AG10803 (cell line): ENCODE results near the gene DGKA.

Experiments used
- DNase-seq: peaks from one replicate; pipeline ENCODE4 v3.0.0; 2010; ENCODE audit warnings: low read depth
- H3K4me3 ChIP-seq: 2 replicates; pipeline ENCODE4 v1.5.1; 2011; ENCODE audit warnings: mild to moderate bottlenecking, low read length, control low read depth
- CTCF ChIP-seq: conservative IDR thresholded peaks from 2 replicates; pipeline ENCODE4 v1.5.1; 2011; ENCODE audit warnings: mild to moderate bottlenecking, low read length, control low read depth, inconsistent platforms

DGKA gene

GRCh38 chr12:55969356-55969755 is 38.4 kb downstream of the DGKA start:
- no peak for TF ChIP-seq CTCF
- no peak overlapping the region for H3K4me3 ChIP-seq
- DNase-seq = no peak

GRCh38 chr12:55970775-55971174 is 39.8 kb downstream of the DGKA start:
- no peak overlapping the region for H3K4me3 ChIP-seq
- no peak for TF ChIP-seq CTCF
- DNase-seq = peak; percentile 25

GRCh38 chr12:55972042-55972441 is 41.1 kb downstream of the DGKA start:
- no peak for TF ChIP-seq CTCF
- H3K4me3 ChIP-seq = no peak overlapping the region; the same call in 1 of the 2 replicates
- peak; percentile 68 for DNase-seq

GRCh38 chr12:55972456-55972855 is 41.5 kb downstream of the DGKA start:
- peak overlapping the region; percentile 66 for H3K4me3 ChIP-seq
- no peak for DNase-seq
- TF ChIP-seq CTCF = no peak

GRCh38 chr12:55972911-55973598 is 42.1 kb downstream of the DGKA start:
- peak overlapping the region; percentile 66 for H3K4me3 ChIP-seq
- no peak for TF ChIP-seq CTCF
- peak; percentile 49 for DNase-seq

GRCh38 chr12:55973599-55974307 is 42.8 kb downstream of the DGKA start, which contains the start of gene RAB5B:
RAB5B (plus strand) TSS chr12:55974078; CDS start chr12:55986961, 12,883 bp downstream.
- peak within 1 kb of the TSS; percentile 96 for H3K4me3 ChIP-seq
- DNase-seq = peak; percentile 100
- TF ChIP-seq CTCF = no peak

- no peak for TF ChIP-seq CTCF
- DNase-seq = peak; percentile 45
- H3K4me3 ChIP-seq = peak overlapping the region; percentile 96
Observed at GRCh38 chr12:55974308-55974730, 43.4 kb downstream of the DGKA start.
